ENCODE measurements around the gene UTP15. TPM values are rescaled to one million over a fixed set of nuclear protein-coding genes. Genes with fewer than 3 reads are reported as not detected.

UTP15 gene
- total RNA-seq, 1 experiment from 2014 or later: 19.0 TPM

DNA sequence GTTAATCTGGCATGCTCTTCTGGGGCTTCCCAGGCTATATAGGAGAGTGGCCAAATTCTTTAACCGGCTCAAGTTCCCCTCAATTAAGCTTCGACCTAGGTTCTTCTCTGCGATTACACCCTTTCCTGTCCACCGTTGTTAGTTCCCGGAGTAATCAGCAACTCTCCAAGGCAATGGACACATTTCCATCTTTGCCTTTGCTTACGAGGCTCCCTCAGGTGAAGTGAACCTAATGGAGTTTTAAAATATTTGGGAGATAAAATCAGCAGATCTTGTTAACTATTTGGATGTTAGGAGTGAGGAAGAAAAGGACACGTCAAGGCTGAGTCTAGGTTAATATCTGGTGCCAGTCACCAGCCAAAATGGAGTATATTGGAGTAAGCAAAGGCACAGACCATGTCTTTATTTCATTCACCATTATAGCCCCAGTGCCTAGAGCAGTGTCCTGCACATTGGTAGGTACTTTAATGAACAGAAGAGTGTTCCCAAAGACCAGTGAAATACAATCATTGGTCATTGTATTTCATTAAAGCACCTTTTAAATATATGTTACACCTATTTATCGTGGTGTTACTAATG is 515 bp downstream of the UTP15 start:
- DNase-seq (ENCODE audit: low read depth): no peak

DNA sequence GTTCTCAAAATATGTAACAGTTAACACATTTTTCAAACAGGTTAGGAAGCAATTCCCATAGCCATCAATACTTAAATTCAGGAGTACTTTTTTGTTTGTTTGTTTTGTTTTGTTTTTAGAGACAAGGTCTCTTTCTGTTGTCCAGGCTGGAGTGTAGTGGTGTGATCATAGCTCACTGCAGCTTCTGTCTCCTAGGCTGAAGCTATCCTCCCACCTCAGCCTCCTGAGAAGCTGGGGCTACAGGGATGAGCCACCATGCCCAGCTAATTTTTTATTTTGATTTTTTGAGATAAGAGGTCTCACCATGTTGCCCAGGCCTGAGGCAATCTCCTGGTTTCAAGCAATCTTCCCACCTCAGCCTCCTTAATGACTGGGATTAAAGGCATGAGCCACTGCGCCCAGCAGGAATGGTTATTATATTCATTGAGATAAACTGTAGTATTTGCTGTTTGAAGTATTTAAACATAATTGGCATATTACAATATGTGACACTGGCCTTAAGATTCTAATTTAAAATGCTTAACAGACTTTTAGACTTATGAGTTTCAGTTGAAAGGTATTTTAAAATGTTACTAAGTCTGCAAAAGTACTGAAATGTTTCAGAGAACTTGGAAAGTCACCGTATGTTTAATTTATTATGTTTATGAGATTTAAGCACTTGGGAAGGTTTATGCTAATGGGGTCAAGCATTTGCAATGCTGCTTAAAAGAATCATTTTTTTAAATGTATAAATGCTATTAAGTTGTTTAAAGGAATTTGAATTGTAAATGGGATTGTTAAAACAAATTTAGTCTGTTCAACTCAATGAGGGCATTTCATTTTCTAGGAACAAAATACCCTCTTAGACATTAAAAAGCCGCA is 17.0 kb downstream of the UTP15 start:
- DNase-seq (ENCODE audit: low read depth): no peak

- DNase-seq (ENCODE audit: low read depth): no peak
Measured at GRCh38 chr5:73587923-73588322, 22.4 kb downstream of the UTP15 start.

- peak; percentile 70 for DNase-seq (ENCODE audit: low read depth)
Measured at GRCh38 chr5:73591102-73591695, 25.7 kb downstream of the UTP15 start.

GRCh38 chr5:73591698-73592501 is 26.4 kb downstream of the UTP15 start:
- peak; percentile 26 for DNase-seq (ENCODE audit: low read depth)

DNA sequence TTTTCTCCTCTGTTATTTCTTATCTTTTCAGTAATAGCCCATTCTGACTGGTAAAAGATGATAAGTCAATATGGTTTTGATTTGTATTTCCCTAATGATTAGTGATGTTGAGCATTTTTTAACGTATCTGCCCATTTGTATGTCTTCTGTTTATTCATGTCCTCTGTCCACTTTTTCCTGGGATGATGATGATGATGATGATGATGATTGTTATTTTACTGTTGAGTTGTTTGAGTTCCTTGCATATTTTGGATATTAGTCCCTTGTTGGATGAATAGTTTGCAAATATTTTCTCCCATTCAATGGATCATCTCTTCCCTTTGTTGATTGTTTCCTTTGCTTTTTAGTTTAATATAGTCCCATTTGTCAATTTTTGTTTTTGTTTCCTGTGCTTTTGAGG is 27.0 kb downstream of the UTP15 start:
- no peak for DNase-seq (ENCODE audit: low read depth)

DNA sequence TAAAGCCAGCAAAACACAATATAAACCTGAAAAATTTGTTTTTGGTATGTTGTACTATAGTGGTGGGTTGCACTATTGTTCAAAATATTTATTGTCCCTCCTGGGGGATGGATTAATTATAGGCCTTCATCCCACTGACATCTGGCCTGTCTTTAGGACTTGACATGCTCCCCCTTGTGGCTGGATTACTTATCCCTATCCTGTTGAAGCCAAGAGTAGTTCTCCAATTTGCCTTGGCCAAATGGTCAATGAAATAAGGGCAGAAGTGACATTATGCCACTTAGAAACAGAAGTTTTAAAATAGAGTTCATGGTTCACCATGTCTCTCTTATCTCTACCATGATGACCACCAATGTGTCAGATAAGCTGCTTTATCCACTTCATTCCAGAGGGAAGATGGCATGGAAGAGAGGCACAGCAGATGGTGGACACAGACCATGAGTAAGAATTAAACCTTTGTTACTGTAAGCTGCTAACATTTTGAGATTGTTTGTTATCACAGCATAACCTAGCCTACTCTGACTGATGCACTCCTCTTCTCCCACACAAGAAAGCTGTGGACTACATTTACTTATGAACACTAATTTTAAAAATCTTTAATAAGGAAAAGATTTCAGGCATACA is 31.3 kb downstream of the UTP15 start:
- DNase-seq (ENCODE audit: low read depth): peak; percentile 51

GRCh38 chr5:73599380-73599779 is 33.8 kb downstream of the UTP15 start:
- DNase-seq (ENCODE audit: low read depth): no peak

DNA sequence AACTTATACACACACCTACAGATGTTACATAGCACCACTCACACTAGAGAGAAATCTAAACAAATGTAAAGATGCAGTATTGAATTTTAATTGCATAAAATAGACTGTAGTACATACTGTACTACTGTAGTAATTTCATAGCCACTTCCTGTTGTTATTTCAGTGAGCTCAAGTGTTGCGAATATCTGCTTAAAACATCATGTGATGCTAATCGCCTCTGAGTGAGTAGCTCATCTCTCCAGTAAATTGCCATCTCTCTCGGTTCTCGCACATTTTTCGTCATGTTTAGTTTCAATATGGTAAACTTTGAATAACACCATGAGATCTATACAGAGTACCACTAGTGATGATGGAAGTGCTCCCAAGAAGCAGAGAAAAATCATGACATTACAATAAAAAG is 38.5 kb downstream of the UTP15 start:
- peak; percentile 38 for DNase-seq (ENCODE audit: low read depth)

DNA sequence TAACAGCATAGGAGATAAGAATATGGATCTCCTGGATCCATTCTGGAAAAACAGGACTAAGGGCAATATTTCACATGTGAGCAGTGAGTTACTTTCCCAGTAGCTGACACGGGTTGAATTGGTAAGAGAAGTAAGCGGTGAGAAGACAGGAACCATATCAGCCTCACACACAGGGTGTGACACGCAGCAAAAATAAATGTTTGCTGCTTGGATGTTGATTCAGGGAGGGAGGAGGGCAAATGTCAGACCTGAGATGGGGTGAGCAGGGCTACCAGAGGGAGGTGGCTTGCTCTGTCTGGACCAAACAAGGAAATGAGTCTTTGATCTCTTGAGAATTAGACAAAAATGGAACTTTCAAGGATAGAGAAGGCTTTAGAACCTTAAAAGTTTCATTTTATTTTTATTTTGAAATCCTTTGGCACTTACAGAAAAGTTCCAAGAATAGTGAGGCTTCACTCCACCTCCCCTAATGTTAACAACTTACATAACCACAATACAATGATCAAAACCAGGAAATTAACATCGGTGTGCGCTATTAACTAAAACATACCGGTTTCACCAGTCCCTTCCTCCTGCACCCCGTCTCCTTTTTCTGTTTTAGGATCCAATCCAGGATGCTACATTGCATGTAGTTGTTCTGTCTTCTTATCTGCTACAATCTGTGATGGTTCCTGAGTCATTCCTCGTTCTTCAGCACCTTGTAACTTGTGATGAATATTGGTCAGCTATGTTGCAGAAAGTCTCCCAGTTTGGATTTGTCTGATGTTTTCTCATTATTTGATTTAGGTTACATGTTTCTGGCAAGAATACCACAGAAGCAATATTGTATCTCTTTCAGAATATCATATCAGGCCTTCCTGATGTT is 39.9 kb downstream of the UTP15 start:
- DNase-seq (ENCODE audit: low read depth): peak; percentile 49

DNA sequence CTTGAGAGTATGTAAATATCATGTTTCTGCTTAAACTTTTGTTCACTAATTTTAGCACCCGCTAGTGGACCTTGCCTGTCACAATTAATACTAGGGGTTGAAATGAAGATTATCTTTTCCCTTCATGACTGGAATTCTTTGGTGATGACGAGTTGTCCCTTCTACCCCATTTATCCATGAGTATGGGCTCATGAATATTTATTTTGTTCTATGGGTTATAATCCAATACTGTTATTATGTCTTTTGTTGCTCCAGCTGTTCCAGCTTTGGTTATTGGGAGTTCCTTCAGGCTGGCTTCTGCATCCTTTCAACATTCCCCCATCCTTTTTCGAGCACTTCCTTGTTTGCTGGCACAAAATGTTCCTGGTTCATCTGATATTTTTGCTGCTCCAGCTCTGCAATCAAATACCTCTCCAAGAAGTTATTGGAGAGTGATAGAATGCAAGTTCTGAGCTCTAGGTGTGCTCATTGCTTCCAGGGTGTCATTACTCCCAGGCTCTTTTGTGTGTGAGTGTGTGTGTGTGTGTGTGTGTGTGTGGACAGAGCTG is 40.7 kb downstream of the UTP15 start:
- no peak for DNase-seq (ENCODE audit: low read depth)

DNA sequence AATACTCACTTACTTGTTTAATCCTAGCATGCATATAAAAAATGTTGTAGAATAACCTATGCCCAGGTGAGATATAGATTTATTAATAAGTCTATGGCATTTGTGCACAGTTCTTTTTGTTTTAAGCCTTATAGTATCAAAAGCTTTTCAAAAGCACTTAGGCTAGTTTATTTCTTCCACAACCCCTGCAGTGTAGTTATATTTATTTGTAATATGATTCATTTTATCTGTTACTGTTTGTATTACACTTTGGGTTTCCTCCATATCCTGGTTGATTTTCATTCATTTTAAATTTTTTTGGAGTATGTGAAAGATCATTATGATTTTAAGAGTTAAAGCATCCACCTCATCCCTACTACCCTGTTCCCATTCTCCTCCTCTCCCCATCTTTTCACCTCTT is 41.7 kb downstream of the UTP15 start:
- DNase-seq (ENCODE audit: low read depth): no peak

GRCh38 chr5:73612799-73613198 is 47.3 kb downstream of the UTP15 start:
- DNase-seq (ENCODE audit: low read depth): no peak

GRCh38 chr5:73615085-73615484 is 49.5 kb downstream of the UTP15 start:
- no peak for DNase-seq (ENCODE audit: low read depth)

GRCh38 chr5:73615947-73616346 is 50.4 kb downstream of the UTP15 start:
- no peak for DNase-seq (ENCODE audit: low read depth)

DNA sequence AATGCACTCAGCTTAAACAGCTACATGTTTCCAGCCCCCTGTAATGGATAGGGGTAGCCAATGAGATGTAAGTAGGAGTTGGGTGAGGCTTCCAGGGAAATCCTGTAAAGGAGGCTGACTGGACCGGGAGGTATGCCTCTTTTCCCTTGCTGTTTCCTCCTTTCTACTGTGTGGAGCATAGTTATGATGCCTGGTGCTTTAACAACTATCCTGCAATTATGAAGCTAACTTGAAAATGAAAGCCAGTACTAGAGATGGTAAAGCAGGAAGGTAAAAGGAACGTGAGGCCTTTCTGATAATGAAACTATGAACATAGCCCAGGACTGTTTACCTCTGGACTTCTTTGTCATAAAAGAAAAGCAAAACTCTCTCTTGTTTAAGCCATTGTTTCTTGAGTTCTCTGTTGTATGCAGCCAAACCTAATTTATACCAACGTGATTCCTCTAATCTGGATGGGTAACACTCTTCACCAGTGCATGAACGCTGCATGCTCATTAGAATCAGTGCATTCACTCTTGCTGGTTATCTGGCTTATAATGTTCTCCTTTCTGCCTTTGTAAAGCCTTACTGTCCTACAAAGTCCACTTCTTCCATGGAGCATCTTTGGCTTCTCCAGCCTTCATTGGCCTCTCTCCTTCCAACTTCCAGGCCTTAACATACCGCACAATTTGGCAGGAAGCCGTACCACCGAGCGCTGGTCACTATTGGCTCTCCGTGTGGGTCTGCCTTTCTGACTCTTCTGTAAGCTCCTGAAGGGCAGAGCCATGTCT is 52.2 kb downstream of the UTP15 start:
- DNase-seq (ENCODE audit: low read depth): no peak

DNA sequence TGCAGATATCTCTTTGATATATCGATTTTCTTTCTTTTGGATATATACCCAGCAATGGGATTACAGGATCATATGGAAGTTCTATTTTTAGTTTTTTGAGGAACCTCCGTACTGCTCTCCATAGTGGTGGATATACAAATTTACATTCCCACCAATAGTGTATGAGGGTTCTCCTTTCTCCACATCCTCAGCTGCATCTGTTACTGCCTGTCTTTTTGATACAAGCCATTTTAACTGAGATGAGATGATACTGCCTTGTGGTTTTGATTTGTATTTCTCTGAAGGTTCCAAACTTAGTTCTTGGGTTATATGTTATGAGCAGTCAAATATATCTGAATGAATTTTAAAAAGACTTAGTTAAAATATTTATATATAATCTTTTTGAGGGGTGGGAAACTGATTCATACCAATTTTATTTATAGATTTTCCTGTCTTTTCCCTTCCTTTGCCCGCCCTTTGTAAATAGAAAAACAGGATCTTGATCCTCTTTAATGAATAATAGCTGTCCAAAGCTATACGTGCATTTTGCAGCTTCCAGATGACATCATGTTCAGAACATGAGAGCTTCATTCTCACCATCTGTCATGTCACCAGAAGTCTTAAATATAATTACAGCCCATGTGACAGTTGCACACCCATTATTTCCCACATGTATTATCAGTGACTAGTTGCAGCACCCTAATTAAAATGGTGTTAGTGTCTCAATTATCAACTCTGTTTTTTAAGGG is 54.2 kb downstream of the UTP15 start:
- no peak for DNase-seq (ENCODE audit: low read depth)

GRCh38 chr5:73620334-73620687 is 54.8 kb downstream of the UTP15 start:
- no peak for DNase-seq (ENCODE audit: low read depth)

DNA sequence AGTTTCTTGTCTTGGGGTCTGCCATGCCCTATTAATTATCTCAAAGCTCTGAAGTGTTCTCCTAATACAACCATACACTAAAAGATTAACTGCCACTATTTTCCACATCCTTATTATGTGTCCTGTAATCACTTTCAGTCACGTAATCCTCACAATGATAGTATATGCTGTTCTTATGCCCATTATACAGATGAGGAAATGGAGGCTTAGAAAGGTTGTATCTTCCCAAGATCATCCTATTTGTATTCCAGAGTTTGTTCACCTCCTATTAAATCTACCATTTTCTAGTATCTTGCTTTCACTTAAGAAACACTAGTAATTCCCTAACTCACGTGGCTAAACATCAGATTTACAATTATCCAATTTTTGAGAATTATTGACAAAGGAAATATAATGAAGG is 57.5 kb downstream of the UTP15 start:
- DNase-seq (ENCODE audit: low read depth): no peak
